ENCODE data around the gene UBASH3A.

UBASH3A gene

GRCh38 chr21:42403611-42404231 is at the start of gene UBASH3A:
Gene UBASH3A (plus strand): TSS chr21:42403902. CDS start chr21:42403946, 44 bp downstream.
- no peak for FAIRE-seq
- no peak for DNase-seq (ENCODE audit: insufficient read length, low spot score)

- DNase-seq (ENCODE audit: insufficient read length, low spot score) = no peak
- FAIRE-seq = no peak
Observed at GRCh38 chr21:42356046-42356445, 47.7 kb upstream of the UBASH3A start.

GRCh38 chr21:42356650-42357049 is 47.1 kb upstream of the UBASH3A start:
- FAIRE-seq (no peak), DNase-seq (ENCODE audit: insufficient read length, low spot score) (no peak)

- no peak for FAIRE-seq
- DNase-seq (ENCODE audit: insufficient read length, low spot score) = no peak
Observed at GRCh38 chr21:42357307-42357706, 46.4 kb upstream of the UBASH3A start.

GRCh38 chr21:42358261-42358660 is 45.4 kb upstream of the UBASH3A start:
- FAIRE-seq = no peak
- DNase-seq (ENCODE audit: insufficient read length, low spot score) = no peak

GRCh38 chr21:42358937-42359336 is 44.8 kb upstream of the UBASH3A start:
- no peak for FAIRE-seq
- no peak for DNase-seq (ENCODE audit: insufficient read length, low spot score)

GRCh38 chr21:42360317-42360716 is 43.4 kb upstream of the UBASH3A start:
- no peak for FAIRE-seq
- DNase-seq (ENCODE audit: insufficient read length, low spot score) = no peak

GRCh38 chr21:42361286-42361685 is 42.4 kb upstream of the UBASH3A start:
- FAIRE-seq = no peak
- no peak for DNase-seq (ENCODE audit: insufficient read length, low spot score)

- DNase-seq (ENCODE audit: insufficient read length, low spot score) (no peak), FAIRE-seq (no peak)
Observed at GRCh38 chr21:42362198-42362597, 41.5 kb upstream of the UBASH3A start.

GRCh38 chr21:42362700-42363099 is 41.0 kb upstream of the UBASH3A start:
- FAIRE-seq (no peak), DNase-seq (ENCODE audit: insufficient read length, low spot score) (no peak)

- FAIRE-seq = no peak
- DNase-seq (ENCODE audit: insufficient read length, low spot score) = no peak
Observed at GRCh38 chr21:42363312-42363711, 40.4 kb upstream of the UBASH3A start.

- DNase-seq (ENCODE audit: insufficient read length, low spot score) (no peak), FAIRE-seq (no peak)
Observed at GRCh38 chr21:42364304-42364865, 39.3 kb upstream of the UBASH3A start.

- FAIRE-seq = no peak
- DNase-seq (ENCODE audit: insufficient read length, low spot score) = no peak
Observed at GRCh38 chr21:42365770-42366169, 37.9 kb upstream of the UBASH3A start.

GRCh38 chr21:42366292-42367010 is 37.3 kb upstream of the UBASH3A start, which contains the start of gene TFF1:
Gene TFF1 (minus strand): TSS chr21:42366535. CDS start chr21:42366495, 40 bp downstream.
- FAIRE-seq (no peak), DNase-seq (ENCODE audit: insufficient read length, low spot score) (no peak)

- no peak for FAIRE-seq
Observed at GRCh38 chr21:42367367-42368165, 36.1 kb upstream of the UBASH3A start.

GRCh38 chr21:42369821-42370220 is 33.9 kb upstream of the UBASH3A start:
- FAIRE-seq (no peak), DNase-seq (ENCODE audit: insufficient read length, low spot score) (no peak)

More at GRCh38 chr21:42367367-42368165, 36.1 kb upstream of the UBASH3A start:
- no peak for DNase-seq (ENCODE audit: insufficient read length, low spot score)

GRCh38 chr21:42370894-42371654 is 32.6 kb upstream of the UBASH3A start:
- FAIRE-seq (no peak), DNase-seq (ENCODE audit: insufficient read length, low spot score) (no peak)

GRCh38 chr21:42373196-42373907 is 30.4 kb upstream of the UBASH3A start:
- no peak for DNase-seq (ENCODE audit: insufficient read length, low spot score)
- no peak for FAIRE-seq

GRCh38 chr21:42373908-42374455 is 29.7 kb upstream of the UBASH3A start:
- no peak for FAIRE-seq
- DNase-seq (ENCODE audit: insufficient read length, low spot score) = no peak
